GM12878 (cell line): ENCODE measurements around the gene POLE2.

Experiments
- CTCF ChIP-seq, 3 experiments: IDR thresholded peaks in 2 of 3; conservative IDR thresholded peaks in 1 of 3; 2 replicates each; pipeline ENCODE4 v1.5.1; 2011; ENCODE audit warnings: low read depth in 3 of 3, low read length in 3 of 3, mild to moderate bottlenecking in 3 of 3, control low read depth in 2 of 3, moderate library complexity in 2 of 3, inconsistent platforms in 1 of 3, mixed read lengths in 1 of 3; ENCODE audit not compliant: control insufficient read depth in 2 of 3, insufficient read depth in 1 of 3; ENCODE audit errors: extremely low read depth in 1 of 3
- EGR1 ChIP-seq, 2 experiments: IDR thresholded peaks; 1 replicate in 1 of 2; 2 replicates in 1 of 2; pipeline ENCODE4 v1.6.1; 2011 to 2012; ENCODE audit warnings: low read depth in 2 of 2, low read length in 2 of 2, borderline replicate concordance in 1 of 2, mild to moderate bottlenecking in 1 of 2, moderate library complexity in 1 of 2
- EZH2 ChIP-seq: IDR thresholded peaks from 2 replicates; pipeline ENCODE4 v1.6.1; 2012; ENCODE audit warnings: low read depth, mild to moderate bottlenecking, control low read depth, inconsistent platforms, low read length, borderline replicate concordance; ENCODE audit not compliant: control insufficient read depth
- HDAC2 ChIP-seq: fragments of 200-600 bp; sonication (generic); IDR thresholded peaks from 2 replicates; pipeline ENCODE4 v1.6.1; 2017
- MXI1 ChIP-seq: fragments of 150-350 bp; IDR thresholded peaks from 2 replicates; pipeline ENCODE4 v1.6.1; 2011; ENCODE audit warnings: low read depth, mild to moderate bottlenecking, inconsistent platforms, low read length, improper control_type of control experiment
- NR2C2 ChIP-seq: IDR thresholded peaks from 2 replicates; pipeline ENCODE4 v1.6.1; 2011; ENCODE audit warnings: borderline replicate concordance, low read depth; ENCODE audit not compliant: control insufficient read depth, insufficient read length
- RELA ChIP-seq: fragments of 450-650 bp; IDR thresholded peaks from 2 replicates; pipeline ENCODE4 v1.8.0; 2014; ENCODE audit warnings: borderline replicate concordance; ENCODE audit not compliant: partially characterized antibody
- RFX5 ChIP-seq: IDR thresholded peaks from 2 replicates; pipeline ENCODE4 v1.6.1; 2011; ENCODE audit warnings: low read depth, low read length, improper control_type of control experiment
- RUNX3 ChIP-seq: IDR thresholded peaks from 2 replicates; pipeline ENCODE4 v1.6.1; 2012; ENCODE audit warnings: low read length, inconsistent platforms
- SMC3 ChIP-seq: IDR thresholded peaks from 2 replicates; pipeline ENCODE4 v1.6.1; 2011; ENCODE audit warnings: low read length, improper control_type of control experiment, borderline replicate concordance
- STAT1 ChIP-seq: fragments of 450-650 bp; conservative IDR thresholded peaks from 2 replicates; pipeline ENCODE4 v1.6.1; 2014; ENCODE audit warnings: antibody characterized with exemption, mild to moderate bottlenecking
- ZNF217 ChIP-seq: fragments of 450-650 bp; IDR thresholded peaks from 2 replicates; pipeline ENCODE4 v1.6.1; 2017; ENCODE audit warnings: antibody characterized with exemption, mild to moderate bottlenecking
- ZNF384 ChIP-seq: IDR thresholded peaks from 2 replicates; pipeline ENCODE4 v1.6.1; 2012; ENCODE audit warnings: low read depth, mild to moderate bottlenecking, low read length, improper control_type of control experiment, borderline replicate concordance

GRCh38 chr14:49692193-49692757, 4.3 kb upstream of the POLE2 start:
- TF ChIP-seq CTCF (IDR thresholded peaks at IDR 0.05 in 2 of 3, conservative IDR thresholded peaks at IDR 0.05 in 1 of 3; ENCODE audit: control insufficient read depth in 2 of 3, extremely low read depth in 1 of 3, insufficient read depth in 1 of 3, low read depth in 3 of 3, low read length in 3 of 3): no peak
- TF ChIP-seq HDAC2: no peak
- TF ChIP-seq STAT1: no peak
- TF ChIP-seq SMC3: no peak
- TF ChIP-seq RUNX3: no peak
- TF ChIP-seq EZH2: no peak
- TF ChIP-seq NR2C2: no peak
- TF ChIP-seq RELA: no peak
- TF ChIP-seq RFX5: no peak
- no peak for TF ChIP-seq ZNF217
- TF ChIP-seq EGR1 (IDR thresholded peaks at IDR 0.05; ENCODE audit: borderline replicate concordance in 1 of 2, low read depth in 2 of 2, low read length in 2 of 2): no peak
- TF ChIP-seq ZNF384: no peak
- TF ChIP-seq MXI1: no peak
